Measurements from ENCODE around the gene PRDM16.

The PRDM16 gene

DNA sequence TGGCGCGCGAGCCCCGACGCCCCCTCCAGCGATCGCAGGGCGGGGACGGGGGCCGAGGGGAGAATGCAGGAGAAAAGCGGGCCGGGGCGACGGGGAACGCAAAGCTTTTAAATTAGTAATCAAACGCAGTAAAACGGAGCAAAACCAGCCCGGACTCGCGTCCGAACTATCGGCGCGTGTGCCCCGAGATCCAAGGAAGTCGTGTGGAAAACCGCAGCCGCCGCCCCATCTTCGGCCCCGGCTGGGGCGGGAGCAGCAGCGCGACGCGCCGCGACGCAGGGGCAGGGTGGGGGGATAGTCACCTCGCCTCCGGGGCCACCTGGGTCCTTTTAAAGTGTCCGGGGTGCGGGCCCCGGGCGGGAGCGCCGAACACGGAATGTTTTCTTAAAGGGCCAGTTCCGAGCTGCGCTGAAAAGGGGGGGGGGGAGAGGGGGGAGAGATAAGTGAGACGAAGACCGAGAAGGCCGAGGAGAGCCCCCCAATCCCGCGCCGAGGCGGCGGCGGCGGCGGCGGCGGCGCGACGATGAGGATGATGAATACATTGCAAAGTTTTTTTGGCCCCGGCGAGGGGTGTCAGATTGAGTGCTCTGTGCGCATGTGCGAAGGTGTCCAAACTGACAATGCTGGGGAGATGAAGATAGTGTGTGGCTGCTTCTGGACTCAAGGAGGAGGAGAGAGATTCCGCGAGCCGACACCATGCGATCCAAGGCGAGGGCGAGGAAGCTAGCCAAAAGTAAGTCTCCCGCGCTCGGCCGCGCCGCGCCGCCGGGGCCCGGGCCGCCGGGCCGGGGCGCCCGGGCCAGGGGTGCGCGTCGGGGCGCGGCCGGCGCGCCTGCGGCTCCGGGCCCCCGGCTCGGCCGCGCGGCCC is at the start of gene PRDM16:
Gene PRDM16, plus strand, starts transcription at position 640 of the 868 bp plus-strand sequence. Its CDS starts 57 bp downstream, at position 697.
- no peak for DNase-seq
- Histone ChIP-seq H3K9ac (ENCODE audit: low read depth, low read length) (no peak within 1 kb of the TSS), H3K36me3 (ENCODE audit: insufficient read depth, low read length) (no peaks in the 10 kb centered on the region), H3K9me3 (ENCODE audit: insufficient read depth, low read length, severe bottlenecking) (no peaks in the 10 kb centered on the region), H2AFZ (ENCODE audit: low read depth, low read length) (no peak within 1 kb of the TSS), H3K4me1 (ENCODE audit: insufficient read depth, low read length) (no peaks in the 10 kb centered on the region), H4K20me1 (ENCODE audit: insufficient read depth, low read length) (no peaks in the 10 kb centered on the region), H3K27ac (ENCODE audit: low read length) (no peak within 1 kb of the TSS), H3K27me3 (ENCODE audit: insufficient read depth, low read length, poor library complexity) (no peaks in the 10 kb centered on the region), H3K4me2 (ENCODE audit: insufficient read depth, low read length) (no peak within 1 kb of the TSS), H3K4me3 (ENCODE audit: low read depth in 1 of 2, low read length in 2 of 2) (no peak within 1 kb of the TSS), H3K79me2 (ENCODE audit: insufficient read depth, low read length) (no peaks in the 10 kb centered on the region)
- no peak for TF ChIP-seq EZH2 (IDR thresholded peaks at IDR 0.05; ENCODE audit: borderline replicate concordance, low read depth, low read length, severe bottlenecking)
- TF ChIP-seq, protein P1, sequence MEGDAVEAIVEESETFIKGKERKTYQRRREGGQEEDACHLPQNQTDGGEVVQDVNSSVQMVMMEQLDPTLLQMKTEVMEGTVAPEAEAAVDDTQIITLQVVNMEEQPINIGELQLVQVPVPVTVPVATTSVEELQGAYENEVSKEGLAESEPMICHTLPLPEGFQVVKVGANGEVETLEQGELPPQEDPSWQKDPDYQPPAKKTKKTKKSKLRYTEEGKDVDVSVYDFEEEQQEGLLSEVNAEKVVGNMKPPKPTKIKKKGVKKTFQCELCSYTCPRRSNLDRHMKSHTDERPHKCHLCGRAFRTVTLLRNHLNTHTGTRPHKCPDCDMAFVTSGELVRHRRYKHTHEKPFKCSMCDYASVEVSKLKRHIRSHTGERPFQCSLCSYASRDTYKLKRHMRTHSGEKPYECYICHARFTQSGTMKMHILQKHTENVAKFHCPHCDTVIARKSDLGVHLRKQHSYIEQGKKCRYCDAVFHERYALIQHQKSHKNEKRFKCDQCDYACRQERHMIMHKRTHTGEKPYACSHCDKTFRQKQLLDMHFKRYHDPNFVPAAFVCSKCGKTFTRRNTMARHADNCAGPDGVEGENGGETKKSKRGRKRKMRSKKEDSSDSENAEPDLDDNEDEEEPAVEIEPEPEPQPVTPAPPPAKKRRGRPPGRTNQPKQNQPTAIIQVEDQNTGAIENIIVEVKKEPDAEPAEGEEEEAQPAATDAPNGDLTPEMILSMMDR (IDR thresholded peaks at IDR 0.05; ENCODE audit: borderline replicate concordance, extremely low read depth, low read length, poor library complexity, severe bottlenecking), result no peak
- no peak for ATAC-seq (ENCODE audit: insufficient read depth, low read depth)

DNA sequence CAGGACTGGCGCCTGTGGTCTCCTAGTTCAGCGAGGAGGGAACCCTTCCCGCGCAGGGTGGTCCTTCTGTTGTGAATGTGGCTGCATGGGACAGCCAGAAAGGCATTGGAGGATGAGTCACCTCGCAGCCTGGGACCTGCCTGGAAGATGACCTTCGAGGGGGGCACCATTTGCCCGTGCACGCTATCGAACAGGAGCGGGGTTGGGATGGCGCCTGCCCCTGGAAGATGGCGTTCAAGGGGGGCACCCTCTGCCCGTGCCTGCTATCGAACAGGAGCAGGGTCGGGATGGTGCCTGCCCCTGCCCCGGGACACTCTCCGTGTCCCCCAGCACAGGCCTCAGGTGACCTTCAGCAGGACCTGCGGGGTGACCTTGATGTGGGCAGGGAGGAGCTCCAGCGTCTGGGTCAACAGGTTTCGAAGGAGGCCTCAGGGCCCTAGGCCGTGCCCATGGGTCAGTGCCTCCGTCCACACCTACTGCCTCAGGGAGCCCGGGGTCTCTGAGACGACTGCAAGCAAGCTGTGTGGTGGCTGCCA is 49.4 kb upstream of the PRDM16 start:
- Histone ChIP-seq H3K27me3 (ENCODE audit: insufficient read depth, low read length, poor library complexity) (no peaks in the 10 kb centered on the region), H3K4me2 (ENCODE audit: insufficient read depth, low read length) (no peak overlapping the region), H3K36me3 (ENCODE audit: insufficient read depth, low read length) (no peaks in the 10 kb centered on the region), H3K27ac (ENCODE audit: low read length) (no peak overlapping the region), H3K4me1 (ENCODE audit: insufficient read depth, low read length) (no peaks in the 10 kb centered on the region), H3K9me3 (ENCODE audit: insufficient read depth, low read length, severe bottlenecking) (no peaks in the 10 kb centered on the region), H2AFZ (ENCODE audit: low read depth, low read length) (no peak overlapping the region), H3K9ac (ENCODE audit: low read depth, low read length) (no peak overlapping the region), H3K4me3 (ENCODE audit: low read depth in 1 of 2, low read length in 2 of 2) (no peak overlapping the region), H3K79me2 (ENCODE audit: insufficient read depth, low read length) (no peaks in the 10 kb centered on the region), H4K20me1 (ENCODE audit: insufficient read depth, low read length) (no peaks in the 10 kb centered on the region)
- ATAC-seq (ENCODE audit: insufficient read depth, low read depth), result no peak
- TF ChIP-seq EZH2 (IDR thresholded peaks at IDR 0.05; ENCODE audit: borderline replicate concordance, low read depth, low read length, severe bottlenecking), result no peak
- TF ChIP-seq, protein P1 (IDR thresholded peaks at IDR 0.05; ENCODE audit: borderline replicate concordance, extremely low read depth, low read length, poor library complexity, severe bottlenecking), result no peak
- DNase-seq, result no peak

DNA sequence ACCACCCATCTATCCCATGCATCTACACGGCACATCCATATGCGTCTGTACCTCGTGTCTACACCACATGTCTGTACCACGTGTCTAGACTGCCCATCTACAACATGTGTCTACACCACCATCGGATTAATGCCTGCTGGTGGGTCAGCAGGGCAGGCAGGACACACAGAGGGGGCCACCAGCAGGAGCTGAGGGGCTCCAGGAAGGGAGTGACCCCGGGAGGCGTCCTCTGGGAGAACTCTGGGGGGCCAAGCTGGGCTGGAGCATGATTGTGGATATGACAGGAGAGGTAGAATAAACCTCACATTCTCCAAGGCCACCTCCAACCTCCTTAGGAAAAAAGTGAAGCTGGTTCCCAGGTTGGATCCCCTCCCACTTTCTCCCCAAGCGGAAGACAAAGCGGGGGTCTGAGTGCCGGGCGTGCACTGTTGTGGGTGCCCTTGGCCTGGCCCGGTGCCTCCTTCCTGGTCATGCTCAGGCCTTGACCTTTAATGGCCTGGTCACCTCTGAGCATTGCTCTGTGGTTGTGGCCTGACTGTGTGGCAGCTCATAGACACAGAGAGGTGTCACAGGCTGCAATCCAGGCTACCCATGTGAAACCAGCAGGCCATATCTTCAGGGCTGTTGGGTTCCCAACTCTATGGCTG is 48.6 kb upstream of the PRDM16 start:
- H2AFZ ChIP-seq (ENCODE audit: low read depth, low read length), result no peak overlapping the region
- TF ChIP-seq, protein P1 (IDR thresholded peaks at IDR 0.05; ENCODE audit: borderline replicate concordance, extremely low read depth, low read length, poor library complexity, severe bottlenecking), result no peak
- no peak for TF ChIP-seq EZH2 (IDR thresholded peaks at IDR 0.05; ENCODE audit: borderline replicate concordance, low read depth, low read length, severe bottlenecking)
- no peaks in the 10 kb centered on the region for H4K20me1 ChIP-seq (ENCODE audit: insufficient read depth, low read length)
- H3K4me1 ChIP-seq (ENCODE audit: insufficient read depth, low read length), result no peaks in the 10 kb centered on the region
- ATAC-seq (ENCODE audit: insufficient read depth, low read depth) (no peak), DNase-seq (no peak)
- H3K79me2 ChIP-seq (ENCODE audit: insufficient read depth, low read length), result no peaks in the 10 kb centered on the region
- H3K4me2 ChIP-seq (ENCODE audit: insufficient read depth, low read length), result no peak overlapping the region
- H3K27ac ChIP-seq (ENCODE audit: low read length), result no peak overlapping the region
- H3K36me3 ChIP-seq (ENCODE audit: insufficient read depth, low read length), result no peaks in the 10 kb centered on the region
- no peak overlapping the region for H3K4me3 ChIP-seq (ENCODE audit: low read depth in 1 of 2, low read length in 2 of 2)
- no peaks in the 10 kb centered on the region for H3K27me3 ChIP-seq (ENCODE audit: insufficient read depth, low read length, poor library complexity)
- H3K9ac ChIP-seq (ENCODE audit: low read depth, low read length), result no peak overlapping the region
- H3K9me3 ChIP-seq (ENCODE audit: insufficient read depth, low read length, severe bottlenecking), result no peaks in the 10 kb centered on the region
